Memory B cell (primary cell): ENCODE results near the gene SRGAP3.

Source experiments
- ATAC-seq: fragments of 150-1000 bp; cut with Tn5 transposase; 2 replicates; pipeline ENCODE4 v1.10.0; 2021; ENCODE audit warnings: low read depth, mild to moderate bottlenecking, moderate library complexity
- DNase-seq, 2 donors: peaks; one replicate each; pipeline ENCODE4 v3.0.0; 2022; ENCODE audit warnings: low spot score in 2 of 2
- H3K27ac Mint-ChIP-seq: one replicate; pipeline ENCODE4 v1.8.0; 2022; ENCODE audit warnings: mild to moderate bottlenecking, moderate library complexity, mixed read lengths
- H3K27me3 Mint-ChIP-seq: one replicate; pipeline ENCODE4 v1.8.0; 2022; ENCODE audit warnings: mixed read lengths
- H3K36me3 Mint-ChIP-seq: one replicate; pipeline ENCODE4 v1.8.0; 2022; ENCODE audit warnings: mild to moderate bottlenecking, mixed read lengths
- H3K4me1 Mint-ChIP-seq: one replicate; pipeline ENCODE4 v1.8.0; 2022; ENCODE audit warnings: mixed read lengths
- H3K4me3 Mint-ChIP-seq: one replicate; pipeline ENCODE4 v1.8.0; 2022; ENCODE audit warnings: mild to moderate bottlenecking, moderate library complexity, mixed read lengths
- H3K9me3 Mint-ChIP-seq: one replicate; pipeline ENCODE4 v1.8.0; 2022; ENCODE audit warnings: mixed read lengths

SRGAP3 gene

GRCh38 chr3:8976540-8977182, 272.8 kb downstream of the SRGAP3 start:
- ATAC-seq (no peak), DNase-seq (no peak)
- no peak overlapping the region for H3K4me3 Mint-ChIP-seq
- peaks cover 2% of the 10 kb centered on the region for H3K36me3 Mint-ChIP-seq
- peaks cover 1% of the 10 kb centered on the region for H3K9me3 Mint-ChIP-seq
- H3K27ac Mint-ChIP-seq, result no peak overlapping the region
- H3K4me1 Mint-ChIP-seq, result no peaks in the 10 kb centered on the region
- H3K27me3 Mint-ChIP-seq, result peaks cover 10% of the 10 kb centered on the region

GRCh38 chr3:8975081-8976020, 274.1 kb downstream of the SRGAP3 start:
- no peaks in the 10 kb centered on the region for H3K4me1 Mint-ChIP-seq
- DNase-seq, result no peak
- peaks cover 8% of the 10 kb centered on the region for H3K27me3 Mint-ChIP-seq
- ATAC-seq, result no peak
- H3K36me3 Mint-ChIP-seq, result peaks cover 2% of the 10 kb centered on the region
- H3K4me3 Mint-ChIP-seq, result no peak overlapping the region
- H3K27ac Mint-ChIP-seq, result no peak overlapping the region
- H3K9me3 Mint-ChIP-seq, result peaks cover 1% of the 10 kb centered on the region

GRCh38 chr3:8974458-8974857, 275.0 kb downstream of the SRGAP3 start:
- Mint-ChIP-seq H3K27ac (no peak overlapping the region), H3K4me1 (no peaks in the 10 kb centered on the region), H3K9me3 (peaks cover 1% of the 10 kb centered on the region), H3K36me3 (peaks cover 2% of the 10 kb centered on the region), H3K4me3 (no peak overlapping the region), H3K27me3 (peaks cover 7% of the 10 kb centered on the region)
- no peak for ATAC-seq
- DNase-seq, result no peak

GRCh38 chr3:8972639-8973038, 276.8 kb downstream of the SRGAP3 start:
- ATAC-seq (no peak), DNase-seq (no peak)
- peaks cover 7% of the 10 kb centered on the region for H3K27me3 Mint-ChIP-seq
- H3K4me1 Mint-ChIP-seq, result no peaks in the 10 kb centered on the region
- no peaks in the 10 kb centered on the region for H3K36me3 Mint-ChIP-seq
- H3K27ac Mint-ChIP-seq, result no peak overlapping the region
- no peak overlapping the region for H3K4me3 Mint-ChIP-seq
- no peaks in the 10 kb centered on the region for H3K9me3 Mint-ChIP-seq

GRCh38 chr3:8970971-8971589, 278.4 kb downstream of the SRGAP3 start:
- Mint-ChIP-seq H3K4me3 (no peak overlapping the region), H3K27ac (no peak overlapping the region), H3K9me3 (no peaks in the 10 kb centered on the region), H3K36me3 (peaks cover 2% of the 10 kb centered on the region), H3K27me3 (peaks cover 7% of the 10 kb centered on the region), H3K4me1 (no peaks in the 10 kb centered on the region)
- ATAC-seq, result peak; percentile 82
- DNase-seq, result peak; percentile 69 to 72

GRCh38 chr3:8969241-8969640, 280.2 kb downstream of the SRGAP3 start:
- ATAC-seq, result no peak
- Mint-ChIP-seq H3K4me1 (no peaks in the 10 kb centered on the region), H3K27me3 (peaks cover 7% of the 10 kb centered on the region), H3K36me3 (peaks cover 2% of the 10 kb centered on the region), H3K9me3 (no peaks in the 10 kb centered on the region), H3K27ac (no peak overlapping the region), H3K4me3 (no peak overlapping the region)
- no peak for DNase-seq

- Mint-ChIP-seq H3K27ac (no peak overlapping the region), H3K4me1 (peaks cover 3% of the 10 kb centered on the region), H3K4me3 (no peak overlapping the region), H3K27me3 (peaks cover 7% of the 10 kb centered on the region), H3K36me3 (peaks cover 2% of the 10 kb centered on the region), H3K9me3 (no peaks in the 10 kb centered on the region)
- DNase-seq, result no peak
- ATAC-seq, result no peak
These were observed 281.0 kb downstream of the SRGAP3 start for GRCh38 chr3:8968375-8968882.

- Mint-ChIP-seq H3K4me1 (peaks cover 5% of the 10 kb centered on the region), H3K4me3 (no peak overlapping the region), H3K27me3 (peaks cover 6% of the 10 kb centered on the region), H3K27ac (no peak overlapping the region), H3K36me3 (peaks cover 2% of the 10 kb centered on the region), H3K9me3 (no peaks in the 10 kb centered on the region)
- DNase-seq (no peak), ATAC-seq (no peak)
These were observed 281.9 kb downstream of the SRGAP3 start for GRCh38 chr3:8967553-8967952.

GRCh38 chr3:8966820-8967348, 282.6 kb downstream of the SRGAP3 start:
- Mint-ChIP-seq H3K4me3 (no peak overlapping the region), H3K4me1 (peaks cover 9% of the 10 kb centered on the region), H3K27ac (no peak overlapping the region)

GRCh38 chr3:8966150-8966819, 283.2 kb downstream of the SRGAP3 start:
- Mint-ChIP-seq H3K27ac (no peak overlapping the region), H3K36me3 (peaks cover 2% of the 10 kb centered on the region), H3K4me1 (peaks cover 9% of the 10 kb centered on the region), H3K9me3 (no peaks in the 10 kb centered on the region), H3K4me3 (no peak overlapping the region), H3K27me3 (peaks cover 5% of the 10 kb centered on the region)
- DNase-seq, result no peak
- ATAC-seq, result no peak

More at GRCh38 chr3:8966820-8967348, 282.6 kb downstream of the SRGAP3 start:
- no peak for ATAC-seq
- Mint-ChIP-seq H3K27me3 (peaks cover 5% of the 10 kb centered on the region), H3K36me3 (peaks cover 2% of the 10 kb centered on the region), H3K9me3 (no peaks in the 10 kb centered on the region)
- DNase-seq, result no peak

GRCh38 chr3:8964436-8965370, 284.7 kb downstream of the SRGAP3 start:
- peak overlapping the region; percentile 71 for H3K4me3 Mint-ChIP-seq
- H3K36me3 Mint-ChIP-seq, result peaks cover 2% of the 10 kb centered on the region
- peaks cover 12% of the 10 kb centered on the region for H3K4me1 Mint-ChIP-seq
- no peaks in the 10 kb centered on the region for H3K9me3 Mint-ChIP-seq
- no peak for ATAC-seq
- H3K27me3 Mint-ChIP-seq, result peaks cover 4% of the 10 kb centered on the region
- peak overlapping the region; percentile 97 for H3K27ac Mint-ChIP-seq
- no peak for DNase-seq

- Mint-ChIP-seq H3K27me3 (peaks cover 3% of the 10 kb centered on the region), H3K4me3 (peak within 1 kb of the TSS; percentile 90), H3K4me1 (peaks cover 13% of the 10 kb centered on the region), H3K27ac (peak within 1 kb of the TSS; percentile 97), H3K9me3 (no peaks in the 10 kb centered on the region), H3K36me3 (peaks cover 2% of the 10 kb centered on the region)
- DNase-seq (peak; percentile 88 to 89), ATAC-seq (peak; percentile 98)
These were observed 286.2 kb downstream of the SRGAP3 start, which contains the start of gene RAD18 for GRCh38 chr3:8963137-8963853. Gene RAD18 (minus strand): TSS chr3:8963472. CDS start chr3:8963385, 87 bp downstream.
